ENCODE results near the gene TTN.

GRCh38 chr2:178530625-178531142 is 276.5 kb downstream of the TTN start:
- no peak for TF ChIP-seq POLR2A (IDR thresholded peaks at IDR 0.05; ENCODE audit: low read depth, low read length)
- TF ChIP-seq CEBPB (IDR thresholded peaks at IDR 0.05; ENCODE audit: low read depth, low read length), result no peak
- no peak for TF ChIP-seq CTCF (conservative IDR thresholded peaks at IDR 0.05; ENCODE audit: low read depth, low read length)

All from IMR-90 (cell line).